ENCODE data around the gene RABL6. TPM values are rescaled to one million over a fixed set of nuclear protein-coding genes. Genes with fewer than 3 reads are reported as not detected.

Gene RABL6
- polyA plus RNA-seq, 2 donors: 46.5 to 61.7 TPM

- WGBS, 2 donors: 0 to 14% methylated on average over 1 of the region's 1 CpG
- Histone ChIP-seq H3K27me3 (ENCODE audit: control insufficient read depth in 1 of 2, insufficient read depth in 2 of 2, low read length in 2 of 2) (no peaks in the 10 kb centered on the region), H3K27ac (ENCODE audit: low read depth in 2 of 2, low read length in 1 of 2) (no peak overlapping the region), H3K4me3 (ENCODE audit: low read depth in 1 of 2, low read length in 2 of 2) (no peak overlapping the region), H3K9me3 (ENCODE audit: control insufficient read depth in 2 of 2, insufficient read depth in 1 of 2, low read depth in 1 of 2, low read length in 1 of 2) (no peaks in the 10 kb centered on the region), H3K4me1 (ENCODE audit: control insufficient read depth in 2 of 2, insufficient read depth in 2 of 2, low read length in 1 of 2) (no peaks in the 10 kb centered on the region), H3K36me3 (ENCODE audit: control insufficient read depth in 2 of 2, insufficient read depth in 2 of 2, low read length in 1 of 2) (peaks cover 0 to 5% of the 10 kb centered on the region in 2 donors)
Measured at GRCh38 chr9:136815422-136815782, 7.7 kb downstream of the RABL6 start.

GRCh38 chr9:136820971-136821825, 13.4 kb downstream of the RABL6 start:
- peaks cover 12 to 18% of the 10 kb centered on the region in 2 donors for H3K36me3 ChIP-seq (ENCODE audit: control insufficient read depth in 2 of 2, insufficient read depth in 2 of 2, low read length in 1 of 2)
- H3K4me3 ChIP-seq (ENCODE audit: low read depth in 1 of 2, low read length in 2 of 2): peak overlapping the region; percentile 17 to 22
- no peak overlapping the region for H3K27ac ChIP-seq (ENCODE audit: low read depth in 2 of 2, low read length in 1 of 2)
- H3K27me3 ChIP-seq (ENCODE audit: control insufficient read depth in 1 of 2, insufficient read depth in 2 of 2, low read length in 2 of 2): no peaks in the 10 kb centered on the region
- WGBS, 2 donors: 51 to 54% methylated on average over 75 to 83 of the region's 83 CpGs
- no peaks in the 10 kb centered on the region for H3K9me3 ChIP-seq (ENCODE audit: control insufficient read depth in 2 of 2, insufficient read depth in 1 of 2, low read depth in 1 of 2, low read length in 1 of 2)
- no peaks in the 10 kb centered on the region for H3K4me1 ChIP-seq (ENCODE audit: control insufficient read depth in 2 of 2, insufficient read depth in 2 of 2, low read length in 1 of 2)

DNA sequence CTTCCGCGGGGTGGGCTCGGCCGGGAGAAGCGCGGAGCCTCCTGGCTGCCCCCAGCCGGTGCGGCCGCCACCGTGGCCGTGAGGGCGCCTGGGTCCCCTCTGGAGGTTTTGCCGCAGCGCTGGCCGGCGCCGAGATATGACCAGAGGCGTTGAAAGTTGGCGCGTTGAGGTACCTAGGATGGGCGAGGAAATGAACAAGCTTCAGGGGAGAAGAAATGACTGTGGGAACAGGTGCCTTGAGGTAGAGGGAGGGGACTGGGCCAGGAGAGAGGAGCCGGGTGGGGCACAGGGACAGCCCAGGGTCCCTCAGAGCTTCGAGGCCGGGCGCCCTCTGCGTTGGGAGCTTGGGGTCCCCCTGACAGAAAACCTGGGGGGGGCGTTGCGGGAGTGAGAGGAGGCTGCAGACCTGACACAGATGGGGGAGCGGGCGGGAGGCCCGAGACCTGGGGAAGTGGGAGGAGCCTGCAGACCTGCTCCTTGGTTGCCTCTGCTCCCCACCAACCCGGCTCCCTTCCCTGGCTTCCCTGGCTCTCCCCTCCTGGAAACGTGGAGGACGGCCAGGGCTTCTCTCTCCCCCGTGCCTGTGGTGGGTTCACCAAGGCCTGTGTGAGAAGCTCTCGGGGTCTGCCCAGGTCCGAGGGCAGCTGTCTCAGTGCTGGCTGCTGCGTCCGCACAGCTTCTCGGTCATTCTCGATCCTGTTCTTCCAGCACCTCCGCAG, 14.2 kb downstream of the RABL6 start:
- Histone ChIP-seq H3K4me1 (ENCODE audit: control insufficient read depth in 2 of 2, insufficient read depth in 2 of 2, low read length in 1 of 2) (no peaks in the 10 kb centered on the region), H3K9me3 (ENCODE audit: control insufficient read depth in 2 of 2, insufficient read depth in 1 of 2, low read depth in 1 of 2, low read length in 1 of 2) (no peaks in the 10 kb centered on the region), H3K4me3 (ENCODE audit: low read depth in 1 of 2, low read length in 2 of 2) (no peak overlapping the region), H3K36me3 (ENCODE audit: control insufficient read depth in 2 of 2, insufficient read depth in 2 of 2, low read length in 1 of 2) (peaks cover 13 to 22% of the 10 kb centered on the region in 2 donors), H3K27me3 (ENCODE audit: control insufficient read depth in 1 of 2, insufficient read depth in 2 of 2, low read length in 2 of 2) (no peaks in the 10 kb centered on the region), H3K27ac (ENCODE audit: low read depth in 2 of 2, low read length in 1 of 2) (no peak overlapping the region)
- WGBS, 2 donors: 81 to 86% methylated on average over 41 to 42 of the region's 42 CpGs

GRCh38 chr9:136823136-136824046, 15.6 kb downstream of the RABL6 start:
- Histone ChIP-seq H3K4me1 (ENCODE audit: control insufficient read depth in 2 of 2, insufficient read depth in 2 of 2, low read length in 1 of 2) (no peaks in the 10 kb centered on the region), H3K9me3 (ENCODE audit: control insufficient read depth in 2 of 2, insufficient read depth in 1 of 2, low read depth in 1 of 2, low read length in 1 of 2) (no peaks in the 10 kb centered on the region), H3K27me3 (ENCODE audit: control insufficient read depth in 1 of 2, insufficient read depth in 2 of 2, low read length in 2 of 2) (no peaks in the 10 kb centered on the region), H3K36me3 (ENCODE audit: control insufficient read depth in 2 of 2, insufficient read depth in 2 of 2, low read length in 1 of 2) (peaks cover 13 to 29% of the 10 kb centered on the region in 2 donors), H3K27ac (ENCODE audit: low read depth in 2 of 2, low read length in 1 of 2) (no peak overlapping the region), H3K4me3 (ENCODE audit: low read depth in 1 of 2, low read length in 2 of 2) (no peak overlapping the region)
- WGBS, 2 donors: 86 to 87% methylated on average over 30 of the region's 30 CpGs

GRCh38 chr9:136824496-136825225, 16.9 kb downstream of the RABL6 start:
- H3K27me3 ChIP-seq (ENCODE audit: control insufficient read depth in 1 of 2, insufficient read depth in 2 of 2, low read length in 2 of 2): no peaks in the 10 kb centered on the region
- H3K27ac ChIP-seq (ENCODE audit: low read depth in 2 of 2, low read length in 1 of 2): no peak overlapping the region
- no peaks in the 10 kb centered on the region for H3K9me3 ChIP-seq (ENCODE audit: control insufficient read depth in 2 of 2, insufficient read depth in 1 of 2, low read depth in 1 of 2, low read length in 1 of 2)
- no peak overlapping the region for H3K4me3 ChIP-seq (ENCODE audit: low read depth in 1 of 2, low read length in 2 of 2)
- H3K36me3 ChIP-seq (ENCODE audit: control insufficient read depth in 2 of 2, insufficient read depth in 2 of 2, low read length in 1 of 2): peaks cover 15 to 41% of the 10 kb centered on the region in 2 donors
- H3K4me1 ChIP-seq (ENCODE audit: control insufficient read depth in 2 of 2, insufficient read depth in 2 of 2, low read length in 1 of 2): no peaks in the 10 kb centered on the region
- WGBS, 2 donors: 86 to 90% methylated on average over 20 to 21 of the region's 21 CpGs

GRCh38 chr9:136825295-136826187, 17.8 kb downstream of the RABL6 start:
- H3K4me3 ChIP-seq (ENCODE audit: low read depth in 1 of 2, low read length in 2 of 2): no peak overlapping the region
- WGBS, 2 donors: 89 to 93% methylated on average over 42 to 44 of the region's 44 CpGs
- H3K4me1 ChIP-seq (ENCODE audit: control insufficient read depth in 2 of 2, insufficient read depth in 2 of 2, low read length in 1 of 2): no peaks in the 10 kb centered on the region
- no peak overlapping the region for H3K27ac ChIP-seq (ENCODE audit: low read depth in 2 of 2, low read length in 1 of 2)
- H3K27me3 ChIP-seq (ENCODE audit: control insufficient read depth in 1 of 2, insufficient read depth in 2 of 2, low read length in 2 of 2): no peaks in the 10 kb centered on the region
- H3K36me3 ChIP-seq (ENCODE audit: control insufficient read depth in 2 of 2, insufficient read depth in 2 of 2, low read length in 1 of 2): peaks cover 21 to 50% of the 10 kb centered on the region in 2 donors
- H3K9me3 ChIP-seq (ENCODE audit: control insufficient read depth in 2 of 2, insufficient read depth in 1 of 2, low read depth in 1 of 2, low read length in 1 of 2): no peaks in the 10 kb centered on the region

GRCh38 chr9:136826188-136826541, 18.4 kb downstream of the RABL6 start:
- Histone ChIP-seq H3K4me3 (ENCODE audit: low read depth in 1 of 2, low read length in 2 of 2) (no peak overlapping the region), H3K36me3 (ENCODE audit: control insufficient read depth in 2 of 2, insufficient read depth in 2 of 2, low read length in 1 of 2) (peaks cover 21 to 52% of the 10 kb centered on the region in 2 donors), H3K4me1 (ENCODE audit: control insufficient read depth in 2 of 2, insufficient read depth in 2 of 2, low read length in 1 of 2) (no peaks in the 10 kb centered on the region), H3K9me3 (ENCODE audit: control insufficient read depth in 2 of 2, insufficient read depth in 1 of 2, low read depth in 1 of 2, low read length in 1 of 2) (no peaks in the 10 kb centered on the region), H3K27me3 (ENCODE audit: control insufficient read depth in 1 of 2, insufficient read depth in 2 of 2, low read length in 2 of 2) (no peaks in the 10 kb centered on the region), H3K27ac (ENCODE audit: low read depth in 2 of 2, low read length in 1 of 2) (no peak overlapping the region)
- WGBS, 2 donors: 88 to 94% methylated on average over 10 to 17 of the region's 17 CpGs

DNA sequence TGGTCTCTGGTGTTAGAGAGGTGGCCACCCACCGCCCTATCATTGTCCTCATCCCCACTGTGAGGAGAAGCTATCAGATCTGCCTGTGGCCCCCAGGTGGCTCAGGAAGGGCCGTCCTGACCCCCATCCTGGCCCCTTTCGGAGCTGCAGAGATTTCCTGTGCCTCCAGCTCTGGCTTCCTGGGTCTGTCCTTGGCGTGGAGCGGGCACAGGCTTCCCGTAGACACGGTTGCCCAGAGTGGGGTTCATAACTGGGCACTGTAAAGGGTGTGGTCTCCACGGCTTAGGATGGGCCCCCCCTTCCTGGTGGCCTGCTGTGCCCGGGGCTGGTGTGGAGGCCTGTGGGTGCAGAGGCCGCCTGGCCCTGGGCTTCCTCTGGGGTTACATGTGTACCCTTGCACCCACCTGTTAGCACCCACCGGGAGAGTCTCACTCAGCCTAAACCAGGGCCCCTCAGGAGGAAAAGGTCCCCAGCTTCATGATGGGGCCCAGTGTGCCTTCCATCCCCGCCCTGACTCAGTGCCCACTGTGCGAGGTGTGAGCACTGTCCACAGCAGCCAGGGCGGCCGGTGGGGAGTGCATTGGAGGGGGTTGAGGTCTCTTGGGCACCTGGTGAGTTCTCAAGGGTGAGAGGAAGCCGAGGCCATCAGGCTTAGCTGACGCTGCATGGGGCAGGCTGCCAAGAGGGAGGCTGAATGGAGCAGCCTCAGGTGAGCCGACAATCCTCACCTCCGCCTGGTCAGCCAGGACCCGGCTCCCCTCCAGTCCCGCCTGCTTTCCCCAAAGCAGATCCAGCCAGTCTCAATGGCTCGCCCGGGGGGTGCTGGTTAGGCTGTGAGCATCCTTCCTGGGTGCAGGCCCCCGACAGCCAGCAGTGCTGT, 19.2 kb downstream of the RABL6 start:
- no peak overlapping the region for H3K27ac ChIP-seq (ENCODE audit: low read depth in 2 of 2, low read length in 1 of 2)
- no peaks in the 10 kb centered on the region for H3K27me3 ChIP-seq (ENCODE audit: control insufficient read depth in 1 of 2, insufficient read depth in 2 of 2, low read length in 2 of 2)
- H3K4me1 ChIP-seq (ENCODE audit: control insufficient read depth in 2 of 2, insufficient read depth in 2 of 2, low read length in 1 of 2): no peaks in the 10 kb centered on the region
- no peak overlapping the region for H3K4me3 ChIP-seq (ENCODE audit: low read depth in 1 of 2, low read length in 2 of 2)
- WGBS, 2 donors: 83 to 90% methylated on average over 24 of the region's 24 CpGs
- H3K36me3 ChIP-seq (ENCODE audit: control insufficient read depth in 2 of 2, insufficient read depth in 2 of 2, low read length in 1 of 2): peaks cover 21 to 60% of the 10 kb centered on the region in 2 donors
- no peaks in the 10 kb centered on the region for H3K9me3 ChIP-seq (ENCODE audit: control insufficient read depth in 2 of 2, insufficient read depth in 1 of 2, low read depth in 1 of 2, low read length in 1 of 2)

Measured in esophagus (tissue), 2 donors.